SK-N-SH (cell line): ENCODE measurements around the gene ADAMTSL1. TPM values are rescaled to one million over a fixed set of nuclear protein-coding genes. Genes with fewer than 3 reads are reported as not detected.
A peak's percentile ranks its signal among the peaks of the same experiment; 100 is the strongest.

Experiments used
- CTCF ChIA-PET: fragments of 300-600, 350-600 bp; formaldehyde crosslinking; extraction: SDS; loops from one replicate; lab custom pipeline; 2021; lab: Yijun Ruan, JAX
- POLR2A ChIA-PET: fragments of 350-600 bp; sonication (Branson Sonifier 250); formaldehyde crosslinking; extraction: SDS; loops from one replicate; lab custom pipeline; 2020; ENCODE audit warnings: antibody characterized with exemption, inconsistent platforms; lab: Yijun Ruan, JAX
- DNase-seq: peaks from one replicate; pipeline ENCODE4 v3.0.0; 2012
- H2AFZ ChIP-seq: fragments of 200-600 bp; sonication (generic); 2 replicates; pipeline ENCODE4 v1.8.1; 2016; ENCODE audit warnings: antibody characterized with exemption, mild to moderate bottlenecking, low read depth
- H3F3A ChIP-seq: fragments of 200-600 bp; sonication (generic); replicated peaks from 2 replicates; pipeline ENCODE3; 2016; ENCODE audit warnings: antibody characterized with exemption, mild to moderate bottlenecking; ENCODE audit not compliant: insufficient read depth
- H3K27ac ChIP-seq, 2 experiments: fragments of 200-500 bp in 1 of 2; fragments of 200-600 bp in 1 of 2; sonication (Bioruptor generic) in 1 of 2; sonication (generic), shearing (Covaris generic) in 1 of 2; 2 replicates each; pipeline versions ENCODE4 v1.5.1 to v1.6.1; 2014 to 2016; ENCODE audit warnings: low read depth in 2 of 2, inconsistent platforms in 1 of 2, low read length in 1 of 2, mild to moderate bottlenecking in 1 of 2, mixed read lengths in 1 of 2
- H3K27me3 ChIP-seq: fragments of 200-600 bp; sonication (generic), shearing (Covaris generic); 2 replicates; pipeline ENCODE4 v1.6.1; 2016; ENCODE audit warnings: mixed run types; ENCODE audit not compliant: insufficient read depth
- H3K36me3 ChIP-seq, 2 experiments: fragments of 200-500 bp in 1 of 2; fragments of 200-600 bp in 1 of 2; sonication (Bioruptor generic) in 1 of 2; sonication (generic) in 1 of 2; replicated peaks in 1 of 2; 2 replicates each; pipeline versions ENCODE3 to v1.5.1; 2014 to 2016; ENCODE audit warnings: low read length in 1 of 2, mild to moderate bottlenecking in 1 of 2; ENCODE audit not compliant: insufficient read depth in 2 of 2, control insufficient read depth in 1 of 2
- H3K4me1 ChIP-seq, 2 experiments: fragments of 200-500 bp in 1 of 2; fragments of 200-600 bp in 1 of 2; sonication (Bioruptor generic) in 1 of 2; sonication (generic), shearing (Covaris generic) in 1 of 2; 2 replicates each; pipeline versions ENCODE4 v1.5.1 to v1.6.1; 2014 to 2016; ENCODE audit warnings: low read depth in 1 of 2, low read length in 1 of 2, mixed run types in 1 of 2; ENCODE audit not compliant: insufficient read depth in 2 of 2, control insufficient read depth in 1 of 2
- H3K4me2 ChIP-seq: fragments of 200-600 bp; sonication (generic), shearing (Covaris generic); 2 replicates; pipeline ENCODE4 v1.6.1; 2017; ENCODE audit warnings: mixed run types
- H3K4me3 ChIP-seq, 2 experiments: fragments of 200-500 bp in 1 of 2; fragments of 200-600 bp in 1 of 2; sonication (Bioruptor generic) in 1 of 2; sonication (generic), shearing (Covaris generic) in 1 of 2; 2 replicates each; pipeline versions ENCODE4 v1.5.1 to v1.8.1; 2014 to 2016; ENCODE audit warnings: low read depth in 2 of 2, inconsistent platforms in 1 of 2, low read length in 1 of 2, mild to moderate bottlenecking in 1 of 2, mixed read lengths in 1 of 2, moderate library complexity in 1 of 2
- H3K79me2 ChIP-seq: fragments of 200-600 bp; sonication (generic); 2 replicates; pipeline ENCODE4 v1.8.1; 2017; ENCODE audit warnings: mild to moderate bottlenecking; ENCODE audit not compliant: insufficient read depth
- H3K9ac ChIP-seq: fragments of 200-600 bp; sonication (generic); 2 replicates; pipeline ENCODE4 v1.6.1; 2017; ENCODE audit warnings: mixed run types
- H3K9me2 ChIP-seq: fragments of 200-600 bp; sonication (generic); 2 replicates; pipeline ENCODE4 v1.6.1; 2017; ENCODE audit warnings: mixed run types
- H3K9me3 ChIP-seq: fragments of 200-600 bp; sonication (generic); 2 replicates; pipeline ENCODE4 v1.6.1; 2017; ENCODE audit warnings: mixed run types, mild to moderate bottlenecking, moderate library complexity
- H4K20me1 ChIP-seq: fragments of 200-600 bp; sonication (generic); 2 replicates; pipeline ENCODE4 v1.6.1; 2017; ENCODE audit warnings: mild to moderate bottlenecking, mixed run types; ENCODE audit not compliant: insufficient read depth
- CHD2 ChIP-seq: fragments of 150-350 bp; IDR thresholded peaks from 2 replicates; pipeline ENCODE4 v1.6.1; 2018; ENCODE audit warnings: low read length; ENCODE audit not compliant: partially characterized antibody
- EP300 ChIP-seq, 2 experiments: IDR thresholded peaks; 2 replicates each; pipeline versions ENCODE4 v1.4.0 to v1.6.1; 2012; ENCODE audit warnings: borderline replicate concordance in 1 of 2, low read depth in 1 of 2, low read length in 1 of 2
- EZH2phosphoT487 ChIP-seq: fragments of 200-600 bp; sonication (generic); IDR thresholded peaks from 2 replicates; pipeline ENCODE4 v1.6.1; 2017; ENCODE audit warnings: low read depth, mixed run types, mild to moderate bottlenecking, antibody characterized with exemption, moderate library complexity, borderline replicate concordance
- FOSL2 ChIP-seq: IDR thresholded peaks from 2 replicates; pipeline ENCODE4 v1.4.0; 2012; ENCODE audit warnings: low read depth, mild to moderate bottlenecking, moderate library complexity, borderline replicate concordance
- FOXJ3 ChIP-seq: sonication (generic); formaldehyde crosslinking; IDR thresholded peaks from 2 replicates; pipeline ENCODE4 v1.5.1; 2020; ENCODE audit warnings: mild to moderate bottlenecking, missing genetic modification reagents
- FOXM1 ChIP-seq: IDR thresholded peaks from 2 replicates; pipeline ENCODE4 v1.4.0; 2012; ENCODE audit warnings: low read depth, mild to moderate bottlenecking
- GATA2 ChIP-seq: sonication (generic); formaldehyde crosslinking; IDR thresholded peaks from 2 replicates; pipeline ENCODE4 v1.5.0; 2020; ENCODE audit warnings: mild to moderate bottlenecking, missing genetic modification reagents
- JUND ChIP-seq: IDR thresholded peaks from 2 replicates; pipeline ENCODE4 v1.4.0; 2012
- NFIC ChIP-seq: IDR thresholded peaks from 2 replicates; pipeline ENCODE4 v1.4.0; 2012; ENCODE audit warnings: borderline replicate concordance
- POLR2AphosphoS5 ChIP-seq: IDR thresholded peaks from 2 replicates; pipeline ENCODE4 v1.6.1; 2012; ENCODE audit warnings: low read depth, low read length
- RAD21 ChIP-seq: IDR thresholded peaks from 2 replicates; pipeline ENCODE4 v1.6.1; 2012; ENCODE audit warnings: mild to moderate bottlenecking, low read length
- RCOR1 ChIP-seq: fragments of 150-350 bp; IDR thresholded peaks from 2 replicates; pipeline ENCODE4 v1.6.1; 2017; ENCODE audit warnings: antibody characterized with exemption, low read length
- RFX5 ChIP-seq: IDR thresholded peaks from 2 replicates; pipeline ENCODE4 v1.6.1; 2012; ENCODE audit warnings: mild to moderate bottlenecking, improper control_type of control experiment, low read length
- RXRA ChIP-seq: IDR thresholded peaks from 2 replicates; pipeline ENCODE4 v1.4.0; 2012; ENCODE audit warnings: low read depth, mild to moderate bottlenecking, borderline replicate concordance
- SIN3A ChIP-seq: IDR thresholded peaks from 2 replicates; pipeline ENCODE4 v1.6.1; 2012; ENCODE audit warnings: low read depth, mild to moderate bottlenecking, low read length, moderate library complexity, borderline replicate concordance
- SMC3 ChIP-seq: IDR thresholded peaks from 2 replicates; pipeline ENCODE4 v1.6.1; 2012; ENCODE audit warnings: low read depth, low read length, improper control_type of control experiment
- TCF12 ChIP-seq: IDR thresholded peaks from 2 replicates; pipeline ENCODE4 v1.4.0; 2012
- TEAD4 ChIP-seq: IDR thresholded peaks from 2 replicates; pipeline ENCODE4 v1.4.0; 2012; ENCODE audit warnings: mild to moderate bottlenecking, borderline replicate concordance; ENCODE audit not compliant: insufficient read depth
- YY1 ChIP-seq: IDR thresholded peaks from 2 replicates; pipeline ENCODE4 v1.4.0; 2012; ENCODE audit warnings: low read depth, mild to moderate bottlenecking
- WGBS: methylation state at CpG from one replicate; pipeline ENCODE4 v1.1.6; 2017; ENCODE audit warnings: low lambda C conversion rate; 5-methylcytosine and 5-hydroxymethylcytosine counted together
- polyA plus RNA-seq, 3 experiments: library from polyadenylated mRNA; depleted of rRNA; stranded (reverse); fragments of >200 nt; gene quantifications; 2 replicates each; pipeline ENCODE4 v1.2.3, GENCODE V29; 2012
- TF ChIP-seq, protein P1 (sequence below): fragments of 200-600 bp; sonication (generic); IDR thresholded peaks from 2 replicates; pipeline ENCODE4 v1.6.1; 2017; ENCODE audit warnings: antibody characterized with exemption, mild to moderate bottlenecking, moderate library complexity
- TF ChIP-seq, protein P2 (sequence below): IDR thresholded peaks from 2 replicates; pipeline ENCODE4 v1.4.0; 2012; ENCODE audit warnings: low read depth, borderline replicate concordance
- TF ChIP-seq, protein P3 (sequence below): fragments of 150-350 bp; IDR thresholded peaks from 2 replicates; pipeline ENCODE4 v1.6.1; 2017; ENCODE audit warnings: antibody characterized with exemption, low read length, low read depth, borderline replicate concordance
- TF ChIP-seq, protein P4 (sequence below): IDR thresholded peaks from 2 replicates; pipeline ENCODE4; 2012

ADAMTSL1 gene
- polyA plus RNA-seq, 1 of the 3 experiments (the other 2 are of a cell fraction) = 114 TPM

DNA sequence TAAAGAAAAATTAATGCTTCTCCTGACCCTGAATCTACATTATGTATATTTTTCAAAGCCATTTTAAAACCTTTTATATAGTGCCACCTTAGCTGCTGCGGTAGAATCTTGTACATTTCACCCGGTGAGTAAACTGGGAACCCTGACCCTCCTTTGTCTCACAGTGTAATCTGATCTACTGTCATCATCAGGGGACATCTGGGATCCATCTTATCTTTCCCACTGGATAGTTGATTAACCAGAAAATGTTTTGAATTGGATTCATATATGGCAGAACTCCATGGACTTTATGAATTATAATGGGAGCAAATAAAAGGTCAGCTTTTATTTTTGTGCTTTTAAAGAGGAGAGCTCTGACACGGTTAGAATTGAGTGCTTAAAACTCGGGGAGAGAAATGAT is 95.0 kb downstream of the ADAMTSL1 start:
- Histone ChIP-seq H3K4me2 (peak overlapping the region; percentile 53), H3K4me1 (peaks cover 8 to 24% of the 10 kb centered on the region in 2 experiments), H3F3A (peaks cover 42% of the 10 kb centered on the region), H3K9ac (peak overlapping the region; percentile 40; the same call in 1 of the 2 replicates), H3K9me2 (no peaks in the 10 kb centered on the region), H3K27me3 (no peaks in the 10 kb centered on the region), H3K79me2 (peaks cover 90% of the 10 kb centered on the region), H4K20me1 (no peaks in the 10 kb centered on the region), H3K4me3 (0 out of 4 replicates have a peak overlapping the region, but pooled peaks of 1 of the 2 experiments have one; percentile 8), H3K27ac (peak overlapping the region; percentile 58 to 95; a peak in 3 of 4 replicates), H2AFZ (no peak overlapping the region), H3K36me3 (peaks cover 0 to 15% of the 10 kb centered on the region in 2 experiments), H3K9me3 (no peaks in the 10 kb centered on the region)
- ChIA-PET CTCF (interaction anchor here (1.1 kb wide), 1 partner anchor 137 kb away, joined by 3 read pairs; no protein-coding TSS in a partner anchor), POLR2A (no interaction called here)
- TF ChIP-seq JUND (peak; percentile 68), GATA2 (CRISPR knock-in tag) (peak; percentile 90), TCF12 (peak; percentile 98), RAD21 (peak; percentile 28), TEAD4 (peak; percentile 69; the same call in 1 of the 2 replicates), RCOR1 (peak; percentile 75; the same call in 1 of the 2 replicates), CHD2 (peak; percentile 55), FOXJ3 (no peak), POLR2AphosphoS5 (peak; percentile 73; the same call in 1 of the 2 replicates), EZH2phosphoT487 (no peak), EP300 (IDR thresholded peaks at IDR 0.05; ENCODE audit: borderline replicate concordance in 1 of 2, low read depth in 1 of 2, low read length in 1 of 2) (peak; percentile 86 to 87), FOSL2 (no peak), RXRA (peak; percentile 78; the same call in 1 of the 2 replicates), SIN3A (no peak), NFIC (peak; percentile 64; the same call in 1 of the 2 replicates), RFX5 (no peak), FOXM1 (peak; percentile 64), SMC3 (no peak), YY1 (0 out of 2 replicates have a peak, but pooled peaks have one; percentile 25)
- TF ChIP-seq, protein P1, sequence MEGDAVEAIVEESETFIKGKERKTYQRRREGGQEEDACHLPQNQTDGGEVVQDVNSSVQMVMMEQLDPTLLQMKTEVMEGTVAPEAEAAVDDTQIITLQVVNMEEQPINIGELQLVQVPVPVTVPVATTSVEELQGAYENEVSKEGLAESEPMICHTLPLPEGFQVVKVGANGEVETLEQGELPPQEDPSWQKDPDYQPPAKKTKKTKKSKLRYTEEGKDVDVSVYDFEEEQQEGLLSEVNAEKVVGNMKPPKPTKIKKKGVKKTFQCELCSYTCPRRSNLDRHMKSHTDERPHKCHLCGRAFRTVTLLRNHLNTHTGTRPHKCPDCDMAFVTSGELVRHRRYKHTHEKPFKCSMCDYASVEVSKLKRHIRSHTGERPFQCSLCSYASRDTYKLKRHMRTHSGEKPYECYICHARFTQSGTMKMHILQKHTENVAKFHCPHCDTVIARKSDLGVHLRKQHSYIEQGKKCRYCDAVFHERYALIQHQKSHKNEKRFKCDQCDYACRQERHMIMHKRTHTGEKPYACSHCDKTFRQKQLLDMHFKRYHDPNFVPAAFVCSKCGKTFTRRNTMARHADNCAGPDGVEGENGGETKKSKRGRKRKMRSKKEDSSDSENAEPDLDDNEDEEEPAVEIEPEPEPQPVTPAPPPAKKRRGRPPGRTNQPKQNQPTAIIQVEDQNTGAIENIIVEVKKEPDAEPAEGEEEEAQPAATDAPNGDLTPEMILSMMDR = no peak
- TF ChIP-seq, protein P2, sequence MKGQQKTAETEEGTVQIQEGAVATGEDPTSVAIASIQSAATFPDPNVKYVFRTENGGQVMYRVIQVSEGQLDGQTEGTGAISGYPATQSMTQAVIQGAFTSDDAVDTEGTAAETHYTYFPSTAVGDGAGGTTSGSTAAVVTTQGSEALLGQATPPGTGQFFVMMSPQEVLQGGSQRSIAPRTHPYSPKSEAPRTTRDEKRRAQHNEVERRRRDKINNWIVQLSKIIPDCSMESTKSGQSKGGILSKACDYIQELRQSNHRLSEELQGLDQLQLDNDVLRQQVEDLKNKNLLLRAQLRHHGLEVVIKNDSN = no peak
- TF ChIP-seq, protein P3, sequence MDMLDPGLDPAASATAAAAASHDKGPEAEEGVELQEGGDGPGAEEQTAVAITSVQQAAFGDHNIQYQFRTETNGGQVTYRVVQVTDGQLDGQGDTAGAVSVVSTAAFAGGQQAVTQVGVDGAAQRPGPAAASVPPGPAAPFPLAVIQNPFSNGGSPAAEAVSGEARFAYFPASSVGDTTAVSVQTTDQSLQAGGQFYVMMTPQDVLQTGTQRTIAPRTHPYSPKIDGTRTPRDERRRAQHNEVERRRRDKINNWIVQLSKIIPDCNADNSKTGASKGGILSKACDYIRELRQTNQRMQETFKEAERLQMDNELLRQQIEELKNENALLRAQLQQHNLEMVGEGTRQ = no peak
- TF ChIP-seq, protein P4, sequence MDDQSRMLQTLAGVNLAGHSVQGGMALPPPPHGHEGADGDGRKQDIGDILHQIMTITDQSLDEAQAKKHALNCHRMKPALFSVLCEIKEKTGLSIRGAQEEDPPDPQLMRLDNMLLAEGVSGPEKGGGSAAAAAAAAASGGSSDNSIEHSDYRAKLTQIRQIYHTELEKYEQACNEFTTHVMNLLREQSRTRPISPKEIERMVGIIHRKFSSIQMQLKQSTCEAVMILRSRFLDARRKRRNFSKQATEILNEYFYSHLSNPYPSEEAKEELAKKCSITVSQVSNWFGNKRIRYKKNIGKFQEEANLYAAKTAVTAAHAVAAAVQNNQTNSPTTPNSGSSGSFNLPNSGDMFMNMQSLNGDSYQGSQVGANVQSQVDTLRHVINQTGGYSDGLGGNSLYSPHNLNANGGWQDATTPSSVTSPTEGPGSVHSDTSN = peak; percentile 93
- DNase-seq = peak; percentile 48
- WGBS = 4% methylated on average over 4 of the region's 4 CpGs
